Stimulated activated naive CD4-positive, alpha-beta T cell treated with Interleukin-2 at 50 U/mL for 16 hours (primary cell): ENCODE data around the gene PPIB.
"Not testable (repeated sequence)": the region's sequence is repeated elsewhere in the genome, so short reads cannot be mapped to it uniquely, and the experiment has no call there.

Source experiments
- DNase-seq: peaks from one replicate; lab custom pipeline; 2025; lab: John Stamatoyannopoulos, UW

Gene PPIB

DNA sequence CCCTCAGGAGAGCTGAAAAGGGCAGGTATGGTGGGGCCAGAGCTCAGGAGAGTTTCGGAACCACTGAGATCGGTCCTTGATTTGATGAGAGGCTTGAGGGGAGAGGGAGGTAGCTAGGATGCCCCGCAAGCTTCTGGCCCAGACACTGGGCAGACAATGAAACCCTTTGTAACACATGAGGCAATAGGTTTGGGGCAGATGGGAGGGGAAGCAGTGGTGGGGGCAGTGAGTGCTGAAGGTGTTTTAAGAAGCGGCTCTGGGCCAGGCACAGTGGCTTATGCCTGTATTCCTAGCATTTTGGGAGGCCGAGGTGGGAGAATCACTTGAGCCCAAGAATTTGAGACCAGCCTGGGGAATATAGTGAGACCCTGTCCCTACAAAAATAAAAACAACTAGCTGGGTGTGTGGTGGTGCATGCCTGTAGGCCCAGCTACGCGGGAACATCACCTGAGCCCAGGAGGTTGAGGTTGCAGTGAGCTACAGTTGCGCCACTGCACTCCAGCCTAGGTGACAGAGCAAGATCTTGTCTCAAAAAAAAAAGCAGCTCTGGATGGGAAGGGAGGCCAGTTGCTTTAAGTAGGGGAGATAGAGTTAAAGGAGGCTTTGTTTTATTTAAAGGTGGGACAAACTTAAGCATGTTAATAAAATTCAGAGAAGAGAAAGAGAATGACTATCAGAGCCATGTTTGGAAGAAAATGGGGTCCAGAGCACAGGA lies 20.9 kb downstream of the PPIB start:
- no peak for DNase-seq

DNA sequence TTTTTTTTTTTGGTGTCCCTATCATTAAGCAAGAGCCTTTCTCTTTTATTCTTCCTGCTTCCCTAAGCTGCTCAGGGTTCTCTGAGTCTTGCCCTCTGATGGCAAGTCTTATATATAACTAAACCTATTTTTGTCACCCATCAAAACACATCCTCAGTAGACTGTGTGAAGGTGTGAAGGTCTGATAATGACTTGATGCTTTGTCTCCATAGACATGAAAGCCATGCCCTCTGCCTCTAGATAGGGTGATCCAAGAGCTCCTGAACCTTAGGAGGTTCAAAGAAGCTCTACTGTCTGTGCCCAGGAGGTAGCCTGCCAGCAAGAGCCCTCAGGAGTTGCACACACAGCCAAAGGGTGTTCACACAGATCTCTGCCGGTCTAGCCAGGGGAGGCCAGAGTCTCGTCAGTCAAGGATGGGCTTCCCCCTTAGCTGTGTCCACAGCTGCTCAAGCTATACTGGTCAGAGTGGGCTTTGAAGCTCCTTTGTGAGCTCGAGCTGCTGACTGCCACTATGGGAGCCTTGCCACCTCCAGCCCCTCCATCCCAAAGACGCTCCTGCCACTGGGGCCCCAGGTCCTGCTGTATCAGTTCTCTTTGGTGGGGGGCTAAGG lies 24.4 kb downstream of the PPIB start:
- no peak for DNase-seq

DNA sequence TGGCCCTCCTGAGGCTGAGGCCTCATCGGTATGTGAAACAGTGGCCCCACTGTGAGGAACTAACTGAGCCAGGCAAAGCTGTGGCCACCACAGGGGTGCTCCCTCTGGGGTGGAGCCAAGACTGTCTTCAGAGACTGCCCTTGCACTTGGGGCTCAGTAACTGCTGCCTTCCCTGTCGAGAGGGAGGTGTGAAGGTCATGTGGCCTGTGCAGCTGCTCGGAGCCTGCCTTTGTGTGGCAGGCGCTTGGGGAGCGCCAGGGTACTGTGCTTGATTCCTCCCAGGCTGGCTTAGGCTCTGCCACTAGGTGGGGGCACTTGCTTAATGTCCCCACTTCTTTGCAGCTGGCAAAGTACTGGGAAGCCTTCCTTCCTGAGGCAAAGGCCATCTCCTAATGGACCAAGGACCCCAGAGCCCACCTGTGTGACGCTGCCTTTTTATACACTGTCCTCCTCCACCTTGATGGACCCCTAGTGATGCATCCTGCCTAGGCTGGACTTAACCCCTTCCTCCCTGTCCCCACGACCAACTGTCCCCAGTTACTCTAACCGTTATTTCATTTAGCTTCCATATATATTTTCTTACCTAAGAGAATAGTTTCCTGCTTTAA lies 25.5 kb downstream of the PPIB start:
- no peak for DNase-seq

DNA sequence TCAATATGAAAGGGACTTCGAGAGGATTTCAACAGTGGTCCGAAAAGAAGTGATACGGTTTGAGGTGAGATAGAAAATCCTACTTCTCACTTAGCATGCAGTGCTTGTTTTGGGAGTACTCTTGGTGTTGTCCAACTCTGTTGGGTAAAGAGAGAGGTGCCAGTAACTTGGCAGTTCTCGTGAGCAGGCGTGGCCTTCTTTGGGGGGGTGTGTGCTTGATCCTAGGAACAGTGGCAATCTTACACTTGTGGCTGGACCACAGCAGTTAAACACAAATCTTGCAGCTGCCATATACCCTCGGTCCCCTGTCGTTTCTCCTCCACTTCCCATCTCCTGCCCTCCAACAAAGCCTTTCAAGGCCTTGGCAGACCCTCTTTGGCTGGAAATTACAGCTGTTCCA lies 26.5 kb downstream of the PPIB start:
- DNase-seq, result no peak

DNA sequence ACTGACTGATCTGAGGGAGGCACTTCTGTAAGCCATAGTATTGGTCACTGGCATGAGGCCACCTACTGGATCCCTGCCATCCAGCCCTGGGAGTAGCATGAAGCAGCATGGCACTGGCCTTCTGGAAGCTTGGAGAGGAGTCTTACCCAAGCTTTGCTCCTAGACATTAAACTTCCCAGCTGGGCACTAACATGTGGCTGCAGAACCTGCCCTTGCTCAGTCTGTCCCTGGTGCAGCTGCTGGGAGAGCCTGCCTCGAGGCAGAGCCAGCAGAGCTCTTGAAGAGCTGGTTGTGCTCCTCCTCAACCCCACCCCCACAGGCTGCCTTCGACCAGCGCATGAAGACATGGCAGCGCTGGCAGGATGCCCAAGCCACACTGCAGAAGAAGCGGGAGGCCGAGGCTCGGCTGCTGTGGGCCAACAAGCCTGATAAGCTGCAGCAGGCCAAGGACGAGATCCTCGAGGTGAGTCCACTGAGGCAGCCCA lies 28.4 kb downstream of the PPIB start:
- no peak for DNase-seq

DNA sequence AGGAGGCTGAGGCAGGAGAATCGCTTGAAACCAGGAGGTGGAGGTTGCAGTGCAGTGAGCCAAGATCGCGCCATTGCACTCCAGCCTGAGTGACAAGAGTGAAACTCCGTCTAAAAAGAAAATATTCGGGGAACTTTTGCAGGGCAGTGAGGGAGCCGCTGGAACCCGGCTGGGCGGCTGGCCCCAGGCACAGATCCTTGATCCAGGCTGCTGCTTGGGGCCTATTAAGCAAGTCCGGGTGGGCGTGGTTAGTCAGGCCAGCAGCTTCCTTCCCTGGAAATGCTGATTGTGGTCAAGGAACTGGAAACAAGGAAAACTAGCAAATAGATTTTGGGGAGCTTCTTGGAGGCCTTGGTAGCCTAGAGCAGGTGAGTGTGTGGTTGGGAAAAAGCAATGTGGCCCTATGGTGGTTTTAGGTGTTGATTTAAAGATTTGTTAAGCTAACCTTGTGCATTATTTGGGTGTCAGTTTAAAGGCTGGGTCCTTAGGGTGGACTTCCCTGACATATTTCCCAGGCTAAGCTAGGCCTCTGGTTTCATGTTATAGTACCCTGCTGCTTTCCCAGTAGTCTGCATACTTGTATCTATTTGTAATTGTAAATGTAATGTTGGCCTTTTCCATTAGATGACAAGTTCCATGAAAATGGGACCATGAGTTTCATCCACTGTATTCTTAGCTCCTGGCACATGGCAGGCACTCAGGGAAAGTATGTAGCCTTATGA lies 29.0 kb downstream of the PPIB start:
- DNase-seq, result no peak

DNA sequence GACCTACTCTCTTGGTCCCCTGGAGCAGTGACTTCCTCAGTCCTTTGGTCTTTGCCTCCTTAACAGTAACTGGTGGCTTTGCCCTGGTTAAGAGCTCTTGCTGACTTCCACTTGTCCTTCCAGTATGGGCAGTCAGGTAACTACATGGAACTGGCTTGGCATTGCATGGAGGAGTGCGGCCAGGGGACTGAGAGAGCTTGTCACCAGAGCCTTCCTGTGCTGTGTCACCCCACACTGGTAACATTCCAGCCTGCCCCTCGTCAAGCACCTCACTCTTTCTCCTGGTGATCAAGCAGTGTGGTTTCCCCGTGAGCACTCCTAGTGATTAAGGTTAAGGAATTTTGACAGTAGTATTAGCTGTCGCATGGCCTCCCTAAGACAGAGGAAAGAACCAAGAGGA lies 30.6 kb downstream of the PPIB start:
- DNase-seq, result no peak

DNA sequence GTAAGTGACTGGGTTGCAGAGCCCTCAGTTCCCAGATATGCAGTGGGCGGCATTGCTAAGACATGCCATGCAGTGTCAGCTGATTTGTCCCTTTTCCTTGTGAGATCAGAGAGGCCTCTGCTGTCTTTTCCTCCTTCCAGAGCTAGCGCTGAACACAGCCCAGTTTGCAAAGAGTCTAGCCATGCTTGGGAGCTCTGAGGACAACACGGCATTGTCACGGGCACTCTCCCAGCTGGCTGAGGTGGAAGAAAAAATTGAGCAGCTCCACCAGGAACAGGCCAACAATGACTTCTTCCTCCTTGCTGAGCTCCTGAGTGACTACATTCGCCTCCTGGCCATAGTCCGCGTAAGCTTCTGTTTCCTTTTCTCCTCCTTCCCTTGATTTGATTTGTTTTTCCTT lies 31.3 kb downstream of the PPIB start:
- DNase-seq, result no peak

DNA sequence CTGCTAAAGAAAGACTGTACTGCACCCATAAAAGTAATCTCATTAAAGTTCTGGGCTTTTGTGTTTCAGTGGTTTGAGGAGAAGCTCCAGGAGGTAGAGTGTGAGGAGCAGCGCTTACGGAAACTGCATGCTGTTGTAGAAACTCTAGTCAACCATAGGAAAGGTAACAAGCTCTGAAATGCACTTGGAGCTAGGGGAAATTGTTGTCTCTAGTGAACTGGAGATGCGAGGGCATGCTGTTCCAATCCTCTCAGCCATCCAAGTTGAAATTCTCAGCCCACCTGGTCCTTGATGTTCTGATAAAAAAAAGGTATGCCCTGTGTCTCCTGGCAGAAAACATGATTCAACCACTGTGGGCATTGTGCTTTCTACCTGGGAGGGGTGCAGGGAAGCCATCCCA lies 32.7 kb downstream of the PPIB start:
- DNase-seq, result no peak

DNA sequence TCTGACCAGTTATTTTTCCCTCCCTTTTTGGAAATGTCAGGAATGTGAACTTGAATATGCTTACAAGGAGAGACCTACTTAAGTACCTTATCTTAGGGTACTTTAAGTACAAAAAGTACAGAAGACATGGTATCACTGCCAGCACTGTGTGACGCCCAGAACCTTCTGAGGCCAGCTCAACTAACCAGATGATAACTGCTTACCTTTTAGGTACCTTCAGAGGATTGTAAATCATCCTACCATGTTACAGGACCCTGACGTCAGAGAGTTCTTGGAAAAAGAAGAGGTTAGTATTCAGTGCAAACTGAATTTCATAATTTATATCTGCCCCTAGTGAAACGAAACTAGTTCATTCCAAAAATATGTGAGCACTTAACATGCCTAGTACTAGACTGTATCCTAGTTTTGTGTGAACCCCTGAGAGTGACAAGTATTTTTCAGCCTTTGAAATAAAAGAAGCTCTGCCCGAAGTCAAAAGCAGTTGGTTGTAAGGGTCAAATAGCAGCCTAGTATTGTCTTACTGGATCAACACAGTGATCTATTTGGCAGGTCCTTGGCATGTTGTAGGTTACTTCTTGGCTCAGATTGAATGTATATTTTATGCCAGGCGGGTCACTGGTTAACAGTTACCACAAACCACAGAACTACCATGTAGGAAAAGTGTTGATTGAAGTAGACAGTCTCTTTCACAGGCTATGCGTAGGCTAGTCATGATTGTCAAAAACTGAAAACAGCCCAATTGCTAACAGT lies 35.1 kb downstream of the PPIB start:
- DNase-seq, result no peak

DNA sequence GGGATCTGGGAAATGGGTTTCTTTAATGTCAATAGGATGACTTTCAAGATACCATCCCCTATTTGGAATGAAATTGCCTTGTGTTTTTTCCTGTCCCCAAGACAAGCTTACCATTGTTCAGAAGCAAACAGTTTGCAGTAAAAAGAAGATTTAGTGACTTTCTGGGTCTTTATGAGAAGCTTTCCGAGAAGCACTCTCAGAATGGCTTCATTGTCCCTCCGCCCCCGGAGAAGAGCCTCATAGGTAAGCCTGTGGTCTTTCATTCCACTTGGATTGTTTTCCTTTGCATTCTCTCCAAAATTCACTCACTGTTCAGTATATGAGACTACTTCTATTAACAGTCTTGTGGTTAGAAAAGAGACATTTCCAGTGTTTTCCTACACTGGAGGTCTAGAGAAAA lies 36.8 kb downstream of the PPIB start:
- DNase-seq, result no peak

DNA sequence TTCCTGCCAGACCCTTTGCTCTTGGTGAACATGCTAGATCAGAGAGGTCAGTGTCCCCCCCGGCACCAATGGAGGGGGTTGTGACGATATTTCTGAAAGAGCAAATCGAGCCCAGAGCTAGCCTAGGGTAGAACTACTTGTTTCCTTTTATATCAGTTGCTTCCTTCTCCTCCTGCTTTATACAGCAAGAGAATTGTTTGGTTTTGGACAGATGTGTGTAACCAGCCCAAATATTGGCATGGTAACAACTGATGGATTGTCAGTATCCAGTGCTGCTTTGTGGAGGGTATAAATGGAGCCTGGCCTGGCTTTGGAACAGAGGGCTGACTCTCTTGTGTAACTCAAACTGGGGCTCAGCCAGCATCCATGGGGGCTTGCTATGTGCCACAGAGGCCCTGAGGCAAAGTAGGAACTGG lies 39.9 kb downstream of the PPIB start:
- no peak for DNase-seq

DNA sequence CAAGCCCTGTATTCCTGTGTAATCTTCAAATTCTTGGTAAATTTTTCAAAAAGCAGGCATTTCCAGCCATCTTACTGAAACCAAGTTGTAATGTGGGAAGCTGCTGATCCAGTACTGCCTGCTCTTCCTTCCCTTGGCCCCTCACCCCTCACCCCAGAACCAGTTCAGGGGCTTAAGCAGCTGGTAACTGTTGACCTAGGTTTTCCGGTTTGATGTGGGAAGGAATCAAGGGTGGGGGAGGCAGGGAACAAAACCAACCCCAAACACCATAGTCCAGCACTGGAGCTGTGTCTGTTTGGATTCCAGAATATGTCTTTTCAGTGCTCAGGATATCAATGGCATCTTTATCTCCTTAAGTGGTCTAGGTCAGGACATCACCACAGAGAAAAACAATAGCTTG lies 40.4 kb downstream of the PPIB start:
- DNase-seq, result no peak

DNA sequence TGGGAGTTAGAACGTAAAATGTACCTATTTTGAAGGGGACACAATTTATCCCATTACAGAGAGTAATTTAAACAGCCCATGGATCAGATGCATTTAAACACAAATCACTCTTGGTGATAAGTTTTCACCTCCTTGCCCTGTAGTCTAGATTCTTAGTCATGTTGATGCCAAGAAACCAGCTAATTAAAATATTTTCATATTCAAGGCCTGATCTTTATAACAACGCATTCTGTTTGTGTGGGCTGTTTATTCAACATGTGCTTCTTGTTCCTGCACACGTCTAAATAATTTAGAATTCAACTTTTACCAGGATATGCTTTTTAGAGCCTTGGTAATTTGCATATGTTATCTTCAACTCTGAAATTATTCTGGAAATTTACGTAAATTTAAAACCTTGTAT lies 41.2 kb downstream of the PPIB start:
- DNase-seq, result no peak

DNA sequence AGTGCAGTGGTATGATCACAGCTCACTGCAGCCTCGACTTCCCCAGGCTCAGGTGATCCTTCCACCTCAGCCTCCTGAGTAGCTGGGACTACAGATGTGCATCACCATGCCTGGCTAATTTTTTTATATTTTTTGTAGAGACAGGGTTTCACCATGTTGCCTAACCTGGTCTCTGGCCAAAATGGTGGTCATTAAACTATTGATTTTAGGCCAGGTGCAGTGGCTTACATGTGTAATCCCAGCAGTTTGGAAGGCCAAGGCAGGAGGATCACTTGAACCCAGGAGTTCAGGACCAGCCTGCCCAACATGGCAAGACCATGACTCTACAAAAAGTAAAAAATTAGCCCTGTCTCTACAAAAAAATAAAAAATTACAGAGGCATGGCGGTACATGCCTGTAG lies 42.5 kb downstream of the PPIB start:
- DNase-seq, result not testable (repeated sequence)

DNA sequence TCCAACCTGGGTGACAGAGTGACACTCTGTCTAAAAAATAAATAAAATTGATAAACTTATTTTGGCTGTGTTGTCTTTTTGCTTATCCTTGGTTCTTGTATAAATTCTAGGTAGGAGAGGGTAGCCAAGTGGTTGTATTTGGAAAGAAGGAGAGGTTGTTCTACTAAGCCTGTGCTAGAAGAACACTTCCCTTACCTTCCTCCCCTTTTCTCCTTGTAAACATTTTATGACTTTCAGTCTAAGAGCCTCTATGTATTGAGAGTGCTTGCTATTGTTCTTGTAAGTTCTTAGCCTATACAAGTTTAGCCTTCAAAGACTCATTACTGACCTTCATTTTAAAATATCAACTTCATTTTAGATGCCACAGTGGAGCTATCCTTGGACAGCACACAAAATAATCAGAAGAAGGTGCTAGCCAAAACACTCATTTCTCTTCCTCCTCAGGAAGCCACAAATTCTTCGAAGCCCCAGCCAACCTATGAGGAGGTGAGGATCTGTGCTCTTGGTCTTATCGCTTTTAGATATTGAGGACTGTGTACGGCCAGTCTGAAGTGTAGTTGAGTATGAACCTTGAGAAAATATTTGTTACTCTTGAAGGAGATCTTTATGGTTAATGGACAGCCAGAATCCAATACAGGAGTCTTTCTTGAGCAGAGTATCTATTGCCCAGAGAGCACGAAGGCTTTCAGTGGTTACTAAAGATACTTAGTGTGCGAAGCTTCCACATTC lies 44.9 kb downstream of the PPIB start:
- DNase-seq, result no peak

DNA sequence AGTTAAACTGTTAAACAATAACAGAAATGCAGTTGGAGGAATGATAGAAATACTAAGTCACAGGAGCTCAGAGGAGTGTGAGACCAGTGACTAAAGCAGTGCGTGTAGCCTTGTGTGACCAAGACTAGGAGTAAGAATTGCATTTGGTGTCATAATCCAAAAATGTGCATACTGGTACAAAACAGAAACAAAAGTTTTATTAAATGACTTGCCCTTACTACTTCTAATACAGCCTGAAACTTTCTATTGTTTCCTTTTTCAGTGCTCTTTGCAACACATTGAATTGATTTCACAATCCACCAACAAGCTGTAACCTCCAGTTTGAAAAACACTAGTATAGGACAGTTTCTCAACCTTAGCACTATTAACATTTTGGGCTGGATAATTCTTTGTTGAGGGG lies 49.9 kb downstream of the PPIB start:
- no peak for DNase-seq

DNA sequence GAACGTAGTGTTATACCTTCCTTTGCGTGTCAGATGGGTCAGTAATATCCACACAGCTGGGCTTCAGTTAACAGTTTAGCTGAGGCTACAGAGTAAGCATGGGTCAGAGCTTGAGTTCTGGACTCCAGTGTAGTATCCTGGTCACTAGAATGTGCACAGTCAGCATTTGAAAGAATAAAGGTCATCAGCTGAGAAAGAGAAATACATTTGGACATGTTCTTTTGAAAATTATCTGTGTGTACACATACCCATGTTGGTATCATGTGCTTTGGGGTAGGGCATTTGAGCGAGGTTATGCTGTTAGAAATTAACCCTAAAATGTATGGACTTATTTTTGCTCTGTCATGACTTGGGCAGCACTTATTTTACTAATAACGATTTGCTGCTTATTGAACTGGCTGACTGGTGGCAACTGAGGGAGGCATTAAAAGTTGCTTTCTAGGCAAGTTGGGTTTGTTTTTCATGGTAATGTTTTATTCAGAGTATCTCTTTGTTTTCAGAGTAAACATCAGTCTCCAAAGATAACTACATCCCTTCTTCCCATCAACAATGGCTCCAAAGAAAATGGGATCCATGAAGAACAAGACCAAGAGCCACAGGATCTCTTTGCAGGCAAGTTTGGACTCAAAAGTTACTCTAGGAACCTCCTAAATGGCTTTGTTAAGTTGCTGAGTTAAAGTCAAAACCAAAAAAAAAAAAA lies 50.6 kb downstream of the PPIB start:
- no peak for DNase-seq

DNA sequence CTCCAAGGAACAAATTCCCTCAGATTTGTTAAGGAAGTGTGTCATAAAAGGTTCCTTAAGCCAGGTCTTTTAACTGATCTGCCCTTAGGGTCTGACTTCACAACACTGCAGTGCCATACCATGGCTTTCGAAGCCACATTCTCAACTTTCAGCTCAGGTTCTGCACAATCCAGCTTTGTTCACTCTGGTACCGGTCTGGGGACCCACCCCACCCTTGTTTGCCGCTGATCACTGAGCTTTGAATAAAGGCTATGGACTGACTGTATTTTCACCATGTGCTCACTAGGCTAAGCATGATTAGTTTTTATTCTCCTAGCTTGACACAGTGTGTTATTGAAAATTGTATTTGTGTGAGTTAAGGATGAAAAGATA lies 51.2 kb downstream of the PPIB start:
- DNase-seq, result no peak

DNA sequence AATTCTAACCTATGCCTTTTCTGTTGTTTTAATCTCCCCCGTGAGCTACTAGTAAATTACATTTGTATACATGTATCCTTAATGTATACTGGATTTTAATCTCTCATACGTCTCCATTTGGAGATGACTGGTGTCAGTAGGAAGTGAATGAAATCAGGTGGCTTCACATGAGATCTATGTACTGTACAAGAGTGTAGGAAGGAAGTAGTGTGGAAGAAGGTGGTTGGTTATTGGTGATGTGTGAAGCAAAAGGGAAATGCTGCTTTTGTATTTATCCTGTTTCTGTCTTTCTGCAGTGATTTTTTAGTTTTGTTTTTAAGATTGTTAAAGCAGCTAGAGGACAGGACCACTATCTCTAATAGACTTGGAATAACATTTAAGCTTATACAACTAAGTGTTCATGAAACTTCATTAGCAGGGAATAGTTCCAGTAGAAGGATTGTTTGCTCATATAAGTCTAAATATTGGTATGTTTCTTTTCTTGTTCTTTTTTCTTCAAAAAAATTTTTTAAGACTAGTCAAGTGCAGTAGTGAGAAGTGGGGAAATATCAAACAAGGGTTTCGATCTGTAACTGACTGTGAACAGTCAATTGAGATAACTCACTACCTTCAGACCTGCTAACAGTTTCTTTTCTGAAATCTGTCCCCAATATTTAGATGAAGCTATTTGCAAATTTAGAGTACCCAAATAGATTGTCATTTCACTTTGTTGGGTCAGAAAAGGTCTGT lies 51.7 kb downstream of the PPIB start:
- DNase-seq, result no peak
